Transverse colon (tissue), 3 donors: Measurements from ENCODE around the gene SERINC5.

Experiments
- CTCF ChIP-seq, 5 experiments: fragments of 200-600 bp in 3 of 5; fragments of 450-650 bp in 2 of 5; sonication (generic) in 3 of 5; IDR thresholded peaks; 1 replicate in 2 of 5; 2 replicates in 3 of 5; pipeline ENCODE4 v1.5.1; 2016 to 2017; ENCODE audit warnings: antibody characterized with exemption in 5 of 5, inconsistent platforms in 3 of 5, mild to moderate bottlenecking in 2 of 5, moderate library complexity in 1 of 5
- EP300 ChIP-seq: sonication (generic); formaldehyde crosslinking; IDR thresholded peaks from one replicate; pipeline ENCODE4 v1.6.1; 2017; ENCODE audit warnings: antibody characterized with exemption, low read depth

GRCh38 chr5:80175337-80175736 lies 80.5 kb downstream of the SERINC5 start:
- TF ChIP-seq EP300: no peak
- no peak for TF ChIP-seq CTCF (IDR thresholded peaks at IDR 0.05)
